H1 (cell line): ENCODE results near the gene TESMIN. TPM values are rescaled to one million over a fixed set of nuclear protein-coding genes. Genes with fewer than 3 reads are reported as not detected.

Experiments
- CTCF ChIA-PET: fragments of 300-600 bp; sonication (Branson Sonifier 250); formaldehyde crosslinking; loops from one replicate; lab custom pipeline; 2021; ENCODE audit not compliant: partially characterized antibody; lab: Charles Lee
- POLR2A ChIA-PET: fragments of 300-600 bp; sonication (Branson Sonifier 250); formaldehyde crosslinking; loops from one replicate; lab custom pipeline; 2021; ENCODE audit warnings: inconsistent platforms; ENCODE audit not compliant: partially characterized antibody; lab: Charles Lee
- DNase-seq, 2 experiments: peaks; one replicate each; pipeline versions ENCODE4 v3.0.0 to v3.0.0-alpha.2; 2010 to 2022; ENCODE audit warnings: low spot score in 2 of 2, low read depth in 1 of 2, mixed read lengths in 1 of 2
- FAIRE-seq: peaks from 2 replicates; lab custom pipeline; 2011; peaks lifted over from hg19 to GRCh38; lab: Jason Lieb, UNC
- H2AFZ ChIP-seq: 2 replicates; pipeline ENCODE4 v1.8.1; 2012; ENCODE audit warnings: low read length, inconsistent platforms
- H2AK5ac ChIP-seq: 2 replicates; pipeline ENCODE4 v1.6.1; 2013; ENCODE audit warnings: low read depth, low read length
- H2BK120ac ChIP-seq: replicated peaks from 2 replicates; pipeline ENCODE3; 2013; ENCODE audit warnings: low read depth, low read length, inconsistent platforms
- H2BK12ac ChIP-seq: 2 replicates; pipeline ENCODE4 v1.6.1; 2013; ENCODE audit warnings: low read depth, low read length
- H2BK15ac ChIP-seq: 2 replicates; pipeline ENCODE4 v1.6.1; 2013; ENCODE audit warnings: low read length
- H2BK20ac ChIP-seq: 2 replicates; pipeline ENCODE4 v1.6.1; 2013; ENCODE audit warnings: low read length
- H2BK5ac ChIP-seq: 2 replicates; pipeline ENCODE4 v1.6.1; 2013; ENCODE audit warnings: low read depth, low read length
- H3K14ac ChIP-seq: 2 replicates; pipeline ENCODE4 v1.6.1; 2013; ENCODE audit warnings: inconsistent platforms; ENCODE audit not compliant: insufficient read length
- H3K18ac ChIP-seq: 2 replicates; pipeline ENCODE4 v1.6.1; 2013; ENCODE audit warnings: low read length; ENCODE audit errors: extremely low read depth
- H3K23ac ChIP-seq: 2 replicates; pipeline ENCODE4 v1.6.1; 2013; ENCODE audit warnings: inconsistent platforms; ENCODE audit not compliant: insufficient read length
- H3K23me2 ChIP-seq: 2 replicates; pipeline ENCODE4 v1.6.1; 2013; ENCODE audit warnings: low read depth, low read length
- H3K27ac ChIP-seq: 2 replicates; pipeline ENCODE4 v1.6.1; 2011; ENCODE audit warnings: low read depth, low read length, inconsistent platforms
- H3K27me3 ChIP-seq, 4 experiments: replicated peaks in 1 of 4; 1 replicate in 1 of 4; 2 replicates in 3 of 4; pipeline versions ENCODE4 v1.6.1 to v1.8.1; 2011 to 2013; ENCODE audit warnings: low read length in 3 of 4, mild to moderate bottlenecking in 3 of 4, inconsistent platforms in 2 of 4, mixed read lengths in 2 of 4, moderate library complexity in 1 of 4; ENCODE audit not compliant: control insufficient read depth in 3 of 4, insufficient read depth in 3 of 4; ENCODE audit errors: extremely low read depth in 1 of 4
- H3K36me3 ChIP-seq, 4 experiments: 2 replicates each; pipeline versions ENCODE4 v1.6.1 to v1.8.1; 2011 to 2013; ENCODE audit warnings: mild to moderate bottlenecking in 4 of 4, low read length in 3 of 4, moderate library complexity in 2 of 4, control low read depth in 1 of 4, inconsistent platforms in 1 of 4; ENCODE audit not compliant: insufficient read depth in 4 of 4, control insufficient read depth in 2 of 4
- H3K4ac ChIP-seq: replicated peaks from 2 replicates; pipeline ENCODE3; 2013; ENCODE audit warnings: low read length, low read depth, mixed read lengths, inconsistent platforms; ENCODE audit not compliant: insufficient read length
- H3K4me1 ChIP-seq, 4 experiments: replicated peaks in 1 of 4; 1 replicate in 1 of 4; 2 replicates in 3 of 4; pipeline versions ENCODE4 v1.6.1 to v1.8.1; 2011 to 2013; ENCODE audit warnings: low read length in 3 of 4, inconsistent platforms in 2 of 4, mixed read lengths in 1 of 4; ENCODE audit not compliant: insufficient read depth in 4 of 4, control insufficient read depth in 3 of 4
- H3K4me2 ChIP-seq, 2 experiments: 2 replicates each; pipeline versions ENCODE4 v1.6.1 to v1.8.1; 2011 to 2013; ENCODE audit warnings: low read depth in 2 of 2, low read length in 2 of 2, control low read depth in 1 of 2, inconsistent platforms in 1 of 2, mild to moderate bottlenecking in 1 of 2; ENCODE audit not compliant: insufficient read depth in 1 of 2
- H3K4me3 ChIP-seq, 4 experiments: fragments of 200-600, 300-600 bp in 1 of 4; sonication (generic), shearing (Covaris generic), sonication (Bioruptor Twin) in 1 of 4; 2 replicates each; pipeline versions ENCODE4 v1.5.1 to v1.8.1; 2011 to 2016; ENCODE audit warnings: low read length in 4 of 4, low read depth in 3 of 4, control low read depth in 2 of 4, inconsistent platforms in 2 of 4, mild to moderate bottlenecking in 2 of 4, mixed read lengths in 1 of 4, moderate library complexity in 1 of 4; ENCODE audit not compliant: insufficient read depth in 2 of 4; ENCODE audit errors: extremely low read depth in 1 of 4
- H3K56ac ChIP-seq: replicated peaks from 2 replicates; pipeline ENCODE3; 2013; ENCODE audit warnings: low read depth, mild to moderate bottlenecking, mixed read lengths, low read length, inconsistent platforms; ENCODE audit not compliant: insufficient read length
- H3K79me1 ChIP-seq: 2 replicates; pipeline ENCODE4 v1.6.1; 2013; ENCODE audit warnings: low read depth, low read length, control low read depth
- H3K79me2 ChIP-seq, 2 experiments: 2 replicates each; pipeline versions ENCODE4 v1.6.1 to v1.8.1; 2012 to 2013; ENCODE audit warnings: low read length in 2 of 2, mild to moderate bottlenecking in 2 of 2, inconsistent platforms in 1 of 2; ENCODE audit not compliant: insufficient read depth in 2 of 2, control insufficient read depth in 1 of 2
- H3K9ac ChIP-seq, 4 experiments: replicated peaks in 1 of 4; 1 replicate in 1 of 4; 2 replicates in 3 of 4; pipeline versions ENCODE4 v1.6.1 to v1.8.1; 2011 to 2013; ENCODE audit warnings: low read depth in 3 of 4, low read length in 3 of 4, control low read depth in 2 of 4, mild to moderate bottlenecking in 2 of 4, moderate library complexity in 2 of 4, inconsistent platforms in 1 of 4; ENCODE audit errors: extremely low read depth in 1 of 4
- H3K9me3 ChIP-seq, 2 experiments: 2 replicates each; pipeline versions ENCODE4 v1.6.1 to v1.8.1; 2012 to 2013; ENCODE audit warnings: mild to moderate bottlenecking in 2 of 2, moderate library complexity in 2 of 2, control low read depth in 1 of 2, inconsistent platforms in 1 of 2, low read depth in 1 of 2, low read length in 1 of 2, mixed read lengths in 1 of 2; ENCODE audit not compliant: insufficient read depth in 2 of 2
- H4K20me1 ChIP-seq, 2 experiments: replicated peaks in 1 of 2; 2 replicates each; pipeline versions ENCODE3 to v1.8.1; 2011 to 2013; ENCODE audit warnings: inconsistent platforms in 2 of 2, low read length in 2 of 2, mild to moderate bottlenecking in 1 of 2; ENCODE audit not compliant: insufficient read depth in 2 of 2, control insufficient read depth in 1 of 2
- H4K5ac ChIP-seq: 2 replicates; pipeline ENCODE4 v1.6.1; 2013; ENCODE audit warnings: low read length, low read depth, mixed read lengths, inconsistent platforms; ENCODE audit not compliant: insufficient read length
- H4K8ac ChIP-seq: 2 replicates; pipeline ENCODE4 v1.8.0; 2013; ENCODE audit warnings: mild to moderate bottlenecking, moderate library complexity, low read length, inconsistent platforms; ENCODE audit not compliant: insufficient read depth; ENCODE audit errors: extremely low read depth
- H4K91ac ChIP-seq: replicated peaks from 2 replicates; pipeline ENCODE3; 2013; ENCODE audit warnings: low read length, mixed read lengths, inconsistent platforms; ENCODE audit not compliant: insufficient read length
- CBX8 ChIP-seq: fragments of 300-800, 300-1000 bp; sonication (generic); IDR thresholded peaks from 2 replicates; pipeline ENCODE4 v1.7.1; 2016; ENCODE audit warnings: low read depth, low read length, borderline replicate concordance
- EZH2 ChIP-seq: fragments of 200-600 bp; sonication (generic); IDR thresholded peaks from 2 replicates; pipeline ENCODE4 v1.7.1; 2012; ENCODE audit warnings: low read depth, mild to moderate bottlenecking, moderate library complexity, low read length, inconsistent platforms; ENCODE audit not compliant: severe bottlenecking
- GABPA ChIP-seq: IDR thresholded peaks from 2 replicates; pipeline ENCODE4 v1.6.1; 2011; ENCODE audit warnings: mild to moderate bottlenecking, low read length, moderate library complexity, borderline replicate concordance; ENCODE audit not compliant: insufficient read depth
- HDAC2 ChIP-seq, 2 experiments: fragments of 300-600 bp in 1 of 2; sonication (generic) in 1 of 2; IDR thresholded peaks; 2 replicates each; pipeline ENCODE4 v1.6.1; 2011 to 2012; ENCODE audit warnings: low read depth in 2 of 2, low read length in 2 of 2, mild to moderate bottlenecking in 2 of 2, moderate library complexity in 2 of 2, borderline replicate concordance in 1 of 2, inconsistent platforms in 1 of 2
- NANOG ChIP-seq: IDR thresholded peaks from 2 replicates; pipeline ENCODE4 v1.6.1; 2011; ENCODE audit warnings: low read length, low read depth, mild to moderate bottlenecking, inconsistent platforms; ENCODE audit not compliant: insufficient read depth, poor library complexity, severe bottlenecking
- PHF8 ChIP-seq: fragments of 200-600 bp; sonication (generic); conservative IDR thresholded peaks from 2 replicates; pipeline ENCODE4 v1.7.1; 2012; ENCODE audit warnings: low read depth, mild to moderate bottlenecking, inconsistent platforms, low read length, moderate library complexity
- RAD21 ChIP-seq, 2 experiments: IDR thresholded peaks in 1 of 2; conservative IDR thresholded peaks in 1 of 2; 2 replicates each; pipeline ENCODE4 v1.6.1; 2011; ENCODE audit warnings: low read depth in 2 of 2, low read length in 2 of 2, improper control_type of control experiment in 1 of 2, inconsistent platforms in 1 of 2, mild to moderate bottlenecking in 1 of 2, moderate library complexity in 1 of 2
- RXRA ChIP-seq: IDR thresholded peaks from 2 replicates; pipeline ENCODE4 v1.6.1; 2011; ENCODE audit warnings: low read depth, mild to moderate bottlenecking, low read length, moderate library complexity; ENCODE audit not compliant: insufficient read depth
- TAF1 ChIP-seq: IDR thresholded peaks from 2 replicates; pipeline ENCODE4 v1.6.1; 2011; ENCODE audit warnings: mild to moderate bottlenecking, low read depth, low read length
- TBP ChIP-seq: IDR thresholded peaks from 2 replicates; pipeline ENCODE4 v1.6.1; 2011; ENCODE audit warnings: low read depth, low read length, improper control_type of control experiment
- TCF12 ChIP-seq: IDR thresholded peaks from 2 replicates; pipeline ENCODE4 v1.6.1; 2011; ENCODE audit warnings: low read depth, mild to moderate bottlenecking, low read length
- WGBS, 2 experiments: shearing (Covaris generic) in 1 of 2; methylation state at CpG; one replicate each; pipeline versions ENCODE4 v1.1.6 to v1.1.7; 2013 to 2015; ENCODE audit warnings: low lambda C conversion rate in 2 of 2, mixed read lengths in 2 of 2, inconsistent platforms in 1 of 2, low coverage in 1 of 2, missing lambda C conversion rate in 1 of 2; ENCODE audit not compliant: insufficient replicate concordance in 2 of 2, insufficient coverage in 1 of 2, insufficient read length in 1 of 2; ENCODE audit errors: extremely low coverage in 1 of 2, missing lambda C conversion rate in 1 of 2; 5-methylcytosine and 5-hydroxymethylcytosine counted together
- polyA plus RNA-seq, 7 experiments: library from polyadenylated mRNA; depleted of rRNA in 3 of 7; stranded (reverse) in 5 of 7; unstranded in 2 of 7; fragments of >200 nt in 5 of 7; fragments of 200-250 nt in 2 of 7; gene quantifications; 1 replicate in 5 of 7; 2 replicates in 1 of 7; 4 replicates in 1 of 7; pipeline versions ENCODE4 v1.2.1 to v1.2.3, GENCODE V29; 2011 to 2013; ENCODE audit warnings: missing spikeins in 2 of 7, mixed read lengths in 2 of 7
- total RNA-seq: library from RNA; stranded (reverse); fragmentation: NEBNext Ultra II Directional; extraction: Animal tissue kit (Norgen Biotek cat#: 25700); gene quantifications from 2 replicates; pipeline ENCODE4 v1.2.1, GENCODE V29; 2021

TESMIN gene
- total and polyA plus RNA-seq, 2 of the 8 experiments (the other 6 are each of a cell fraction or from before 2014, with no cell fraction given), result 22.6 to 61.1 TPM

GRCh38 chr11:68711114-68711513 is 40.2 kb downstream of the TESMIN start:
- Histone ChIP-seq H3K27ac (no peak overlapping the region), H2AFZ (no peak overlapping the region), H3K4ac (peak overlapping the region; percentile 57), H2BK15ac (0 out of 2 replicates have a peak overlapping the region, but pooled peaks have one; percentile 93), H3K56ac (peak overlapping the region; percentile 89), H2BK12ac (peak overlapping the region; percentile 95; the same call in 1 of the 2 replicates), H2BK120ac (no peak overlapping the region), H4K91ac (peak overlapping the region; percentile 79), H3K27me3 (no peaks in the 10 kb centered on the region), H3K9ac (no peak overlapping the region), H3K4me1 (peaks cover 3 to 13% (median 8%) of the 10 kb centered on the region in 4 experiments; a peak in 6 of 7 replicates), H3K9me3 (no peaks in the 10 kb centered on the region), H3K4me3 (no peak overlapping the region), H4K8ac (no peak overlapping the region), H3K36me3 (peaks cover 0 to 3% (median 0%) of the 10 kb centered on the region in 4 experiments; a peak in 1 of 8 replicates), H4K20me1 (peaks cover 0 to 3% of the 10 kb centered on the region in 2 experiments), H3K18ac (no peak overlapping the region), H3K79me1 (no peaks in the 10 kb centered on the region), H3K23ac (no peak overlapping the region), H3K14ac (no peak overlapping the region), H3K23me2 (peaks cover 4% of the 10 kb centered on the region; the same call in 1 of the 2 replicates), H3K4me2 (no peak overlapping the region), H4K5ac (no peak overlapping the region), H3K79me2 (no peaks in the 10 kb centered on the region), H2AK5ac (peak overlapping the region; percentile 85; the same call in 1 of the 2 replicates), H2BK5ac (peak overlapping the region; percentile 69; the same call in 1 of the 2 replicates), H2BK20ac (0 out of 2 replicates have a peak overlapping the region, but pooled peaks have one; percentile 69)
- no peak for DNase-seq
- WGBS, 2 experiments, result 88 to 100% methylated on average over 5 to 8 of the region's 8 CpGs
- FAIRE-seq, result no peak
- POLR2A ChIA-PET, result interaction anchor here (1.7 kb wide), 2 partner anchors 27 to 39 kb away, joined by 3 read pairs; partner anchors contain the start of gene GAL
- CTCF ChIA-PET, result interaction anchor here (1.7 to 3.9 kb wide), 2 partner anchors 21 to 121 kb away, joined by 3 to 12 read pairs; no protein-coding TSS in a partner anchor
- no peak for TF ChIP-seq EZH2
- no peak for TF ChIP-seq NANOG
- TF ChIP-seq RAD21 (IDR thresholded peaks at IDR 0.05 in 1 of 2, conservative IDR thresholded peaks at IDR 0.05 in 1 of 2; ENCODE audit: low read depth in 2 of 2, low read length in 2 of 2), result no peak
- TF ChIP-seq RXRA, result no peak
- TF ChIP-seq TBP, result no peak
- no peak for TF ChIP-seq PHF8
- TF ChIP-seq CBX8, result no peak
- no peak for TF ChIP-seq GABPA
- TF ChIP-seq HDAC2 (IDR thresholded peaks at IDR 0.05; ENCODE audit: borderline replicate concordance in 1 of 2, low read depth in 2 of 2, low read length in 2 of 2), result no peak
- no peak for TF ChIP-seq TCF12
- TF ChIP-seq TAF1, result no peak
